Mucosa of rectum (tissue), 2 donors: Measurements from ENCODE around the gene MYO7B.
"Not testable (repeated sequence)": the region's sequence is repeated elsewhere in the genome, so short reads cannot be mapped to it uniquely, and the experiment has no call there.

Experiments used
- H3K27ac ChIP-seq, 2 donors: one replicate each; pipeline ENCODE4 v1.7.0; 2013; ENCODE audit warnings: inconsistent platforms in 2 of 2, low read depth in 2 of 2, low read length in 2 of 2
- H3K27me3 ChIP-seq, 2 donors: one replicate each; pipeline ENCODE4 v1.7.0; 2013; ENCODE audit warnings: low read length in 2 of 2; ENCODE audit not compliant: control insufficient read depth in 2 of 2, insufficient read depth in 2 of 2
- H3K36me3 ChIP-seq, 2 donors: one replicate each; pipeline ENCODE4 v1.7.0; 2013; ENCODE audit warnings: low read length in 2 of 2; ENCODE audit not compliant: control insufficient read depth in 2 of 2, insufficient read depth in 2 of 2
- H3K4me1 ChIP-seq, 2 donors: one replicate each; pipeline ENCODE4 v1.7.0; 2013; ENCODE audit warnings: low read length in 2 of 2, mild to moderate bottlenecking in 1 of 2; ENCODE audit not compliant: control insufficient read depth in 2 of 2, insufficient read depth in 2 of 2
- H3K4me3 ChIP-seq, 2 donors: one replicate each; pipeline ENCODE4 v1.7.0; 2013; ENCODE audit warnings: low read length in 2 of 2
- H3K9ac ChIP-seq, 2 donors: one replicate each; pipeline ENCODE4 v1.7.0; 2013; ENCODE audit warnings: low read length in 2 of 2, low read depth in 1 of 2, mild to moderate bottlenecking in 1 of 2
- H3K9me3 ChIP-seq, 2 donors: one replicate each; pipeline ENCODE4 v1.7.0; 2013; ENCODE audit warnings: low read length in 2 of 2; ENCODE audit not compliant: control insufficient read depth in 2 of 2
- donor health status: healthy.
- donor health status: Normal muscosa, but diverticular disease.

The MYO7B gene

GRCh38 chr2:127569666-127570065, 34.2 kb downstream of the MYO7B start:
- Histone ChIP-seq H3K9ac (no peak overlapping the region), H3K27ac (no peak overlapping the region)

GRCh38 chr2:127570282-127571250, 35.1 kb downstream of the MYO7B start:
- H3K9me3 ChIP-seq, result no peaks in the 10 kb centered on the region
- H3K9ac ChIP-seq, result no peak overlapping the region
- H3K4me1 ChIP-seq, result no peaks in the 10 kb centered on the region
- H3K4me3 ChIP-seq, result no peak overlapping the region
- peaks cover 38 to 50% of the 10 kb centered on the region in 2 donors for H3K36me3 ChIP-seq
- no peaks in the 10 kb centered on the region for H3K27me3 ChIP-seq
- H3K27ac ChIP-seq, result no peak overlapping the region

More at GRCh38 chr2:127569666-127570065, 34.2 kb downstream of the MYO7B start:
- Histone ChIP-seq H3K4me3 (no peak overlapping the region), H3K9me3 (no peaks in the 10 kb centered on the region), H3K36me3 (peaks cover 41 to 52% of the 10 kb centered on the region in 2 donors), H3K4me1 (no peaks in the 10 kb centered on the region), H3K27me3 (no peaks in the 10 kb centered on the region)

GRCh38 chr2:127572352-127572751, 36.9 kb downstream of the MYO7B start:
- H3K27ac ChIP-seq, H3K4me1 ChIP-seq, H3K4me3 ChIP-seq, H3K9ac ChIP-seq, H3K9me3 ChIP-seq, H3K27me3 ChIP-seq: not testable (repeated sequence)
- peaks cover 29 to 44% of the 10 kb centered on the region in 2 donors for H3K36me3 ChIP-seq

GRCh38 chr2:127572841-127573240, 37.4 kb downstream of the MYO7B start:
- Histone ChIP-seq H3K27ac (no peak overlapping the region), H3K36me3 (peaks cover 25 to 44% of the 10 kb centered on the region in 2 donors), H3K4me3 (no peak overlapping the region), H3K9ac (no peak overlapping the region), H3K9me3 (no peaks in the 10 kb centered on the region), H3K27me3 (no peaks in the 10 kb centered on the region), H3K4me1 (no peaks in the 10 kb centered on the region)

GRCh38 chr2:127573298-127573697, 37.8 kb downstream of the MYO7B start:
- H3K4me1 ChIP-seq, result no peaks in the 10 kb centered on the region

GRCh38 chr2:127573771-127574170, 38.3 kb downstream of the MYO7B start:
- Histone ChIP-seq H3K9me3 (no peaks in the 10 kb centered on the region), H3K4me3 (no peak overlapping the region), H3K36me3 (peaks cover 26 to 42% of the 10 kb centered on the region in 2 donors)

More at GRCh38 chr2:127573298-127573697, 37.8 kb downstream of the MYO7B start:
- H3K27me3 ChIP-seq, result no peaks in the 10 kb centered on the region
- no peak overlapping the region for H3K27ac ChIP-seq
- H3K9ac ChIP-seq, result no peak overlapping the region
- no peak overlapping the region for H3K4me3 ChIP-seq
- H3K36me3 ChIP-seq, result peaks cover 23 to 42% of the 10 kb centered on the region in 2 donors
- H3K9me3 ChIP-seq, result no peaks in the 10 kb centered on the region

GRCh38 chr2:127574656-127575055, 39.2 kb downstream of the MYO7B start:
- peaks cover 24 to 37% of the 10 kb centered on the region in 2 donors for H3K36me3 ChIP-seq

More at GRCh38 chr2:127573771-127574170, 38.3 kb downstream of the MYO7B start:
- H3K4me1 ChIP-seq, result no peaks in the 10 kb centered on the region
- no peak overlapping the region for H3K27ac ChIP-seq
- no peak overlapping the region for H3K9ac ChIP-seq
- no peaks in the 10 kb centered on the region for H3K27me3 ChIP-seq

GRCh38 chr2:127575185-127575765, 39.8 kb downstream of the MYO7B start:
- H3K27me3 ChIP-seq, result no peaks in the 10 kb centered on the region
- H3K27ac ChIP-seq, result no peak overlapping the region
- H3K9me3 ChIP-seq, result no peaks in the 10 kb centered on the region
- no peak overlapping the region for H3K9ac ChIP-seq
- no peaks in the 10 kb centered on the region for H3K4me1 ChIP-seq
- H3K4me3 ChIP-seq, result no peak overlapping the region
- H3K36me3 ChIP-seq, result peaks cover 22 to 33% of the 10 kb centered on the region in 2 donors

More at GRCh38 chr2:127574656-127575055, 39.2 kb downstream of the MYO7B start:
- Histone ChIP-seq H3K4me1 (no peaks in the 10 kb centered on the region), H3K27ac (no peak overlapping the region), H3K4me3 (no peak overlapping the region), H3K9ac (no peak overlapping the region), H3K9me3 (no peaks in the 10 kb centered on the region), H3K27me3 (no peaks in the 10 kb centered on the region)

- H3K36me3 ChIP-seq, result peaks cover 21 to 33% of the 10 kb centered on the region in 2 donors
- no peaks in the 10 kb centered on the region for H3K27me3 ChIP-seq
- H3K9ac ChIP-seq, result no peak overlapping the region
- no peaks in the 10 kb centered on the region for H3K9me3 ChIP-seq
- H3K4me1 ChIP-seq, result no peaks in the 10 kb centered on the region
- H3K27ac ChIP-seq, result no peak overlapping the region
- no peak overlapping the region for H3K4me3 ChIP-seq
Measured at GRCh38 chr2:127575941-127576432, 40.5 kb downstream of the MYO7B start.
